Ishikawa (cell line): ENCODE measurements around the gene IGF1R.

Experiments
- CEBPB ChIP-seq: IDR thresholded peaks from 2 replicates; pipeline ENCODE4 v1.6.1; 2012
- CREB1 ChIP-seq: IDR thresholded peaks from 2 replicates; pipeline ENCODE4 v1.6.1; 2012; ENCODE audit warnings: low read depth
- EGR1 ChIP-seq: IDR thresholded peaks from 2 replicates; pipeline ENCODE4 v1.6.1; 2012
- EP300 ChIP-seq: IDR thresholded peaks from 2 replicates; pipeline ENCODE4 v1.6.1; 2012; ENCODE audit warnings: borderline replicate concordance
- FOXM1 ChIP-seq: IDR thresholded peaks from 2 replicates; pipeline ENCODE4 v1.6.1; 2012; ENCODE audit warnings: low read depth, borderline replicate concordance
- MAX ChIP-seq: IDR thresholded peaks from 2 replicates; pipeline ENCODE4 v1.6.1; 2012
- NFIC ChIP-seq: IDR thresholded peaks from 2 replicates; pipeline ENCODE4 v1.6.1; 2012
- RAD21 ChIP-seq: IDR thresholded peaks from 2 replicates; pipeline ENCODE4 v1.6.1; 2012; ENCODE audit warnings: low read depth
- REST ChIP-seq: IDR thresholded peaks from 2 replicates; pipeline ENCODE4 v1.6.1; 2012; ENCODE audit warnings: low read depth, mild to moderate bottlenecking
- TAF1 ChIP-seq: IDR thresholded peaks from 2 replicates; pipeline ENCODE4 v1.6.1; 2012; ENCODE audit warnings: low read depth, mild to moderate bottlenecking
- TCF12 ChIP-seq: IDR thresholded peaks from 2 replicates; pipeline ENCODE4 v1.6.1; 2012; ENCODE audit warnings: low read depth
- TEAD4 ChIP-seq: IDR thresholded peaks from 2 replicates; pipeline ENCODE4 v1.6.1; 2012
- USF1 ChIP-seq: IDR thresholded peaks from 2 replicates; pipeline ENCODE4 v1.6.1; 2012
- YY1 ChIP-seq: IDR thresholded peaks from 2 replicates; pipeline ENCODE4 v1.6.1; 2012; ENCODE audit warnings: low read depth
- ZBTB7A ChIP-seq: IDR thresholded peaks from 2 replicates; pipeline ENCODE4 v1.6.1; 2012; ENCODE audit warnings: low read depth

The IGF1R gene

GRCh38 chr15:98964466-98965133 lies 316.3 kb downstream of the IGF1R start:
- TF ChIP-seq NFIC: no peak
- no peak for TF ChIP-seq TCF12
- no peak for TF ChIP-seq YY1
- no peak for TF ChIP-seq TEAD4
- no peak for TF ChIP-seq EGR1
- TF ChIP-seq RAD21: no peak
- TF ChIP-seq TAF1: no peak
- TF ChIP-seq USF1: no peak
- no peak for TF ChIP-seq EP300
- no peak for TF ChIP-seq CREB1
- TF ChIP-seq CEBPB: no peak
- TF ChIP-seq ZBTB7A: no peak
- TF ChIP-seq MAX: no peak
- TF ChIP-seq FOXM1: no peak
- no peak for TF ChIP-seq REST

- TF ChIP-seq REST: peak; percentile 40; the same call in 1 of the 2 replicates
Measured at GRCh38 chr15:98965134-98965491, 316.8 kb downstream of the IGF1R start.

- TF ChIP-seq RAD21 (no peak), FOXM1 (no peak), CEBPB (no peak), EP300 (no peak), TAF1 (no peak), NFIC (no peak), MAX (no peak), CREB1 (no peak), REST (no peak), TCF12 (no peak), EGR1 (no peak), YY1 (no peak), ZBTB7A (no peak), TEAD4 (no peak), USF1 (no peak)
Measured at GRCh38 chr15:98965597-98965996, 317.3 kb downstream of the IGF1R start.

- TF ChIP-seq CEBPB (no peak), EGR1 (no peak), NFIC (no peak), REST (no peak)
Measured at GRCh38 chr15:98966091-98966787, 317.9 kb downstream of the IGF1R start.
